Left lung (tissue), 10 donors: ENCODE measurements around the gene PHC2. TPM values are rescaled to one million over a fixed set of nuclear protein-coding genes. Genes with fewer than 3 reads are reported as not detected.

Experiments used
- ATAC-seq: fragments of 200-7000 bp; cut with Tn5 transposase; one replicate; pipeline ENCODE4 v1.9.1; 2020; ENCODE audit warnings: moderate library complexity
- DNase-seq, 4 donors: peaks; one replicate each; pipeline ENCODE4 v3.0.0-alpha.2; 2013 to 2020
- H3K27ac ChIP-seq, 2 donors: fragments of 200-600 bp; sonication (generic) in 1 of 2; one replicate each; pipeline versions ENCODE4 v1.5.0 to v1.8.0; 2020 to 2021
- H3K27me3 ChIP-seq, 2 donors: fragments of 200-600 bp; sonication (generic) in 1 of 2; one replicate each; pipeline versions ENCODE4 v1.5.0 to v1.8.0; 2020 to 2021
- H3K36me3 ChIP-seq, 2 donors: fragments of 200-600 bp; sonication (generic) in 1 of 2; one replicate each; pipeline versions ENCODE4 v1.5.0 to v1.8.0; 2020 to 2021
- H3K4me1 ChIP-seq, 2 donors: fragments of 200-600 bp; one replicate each; pipeline ENCODE4 v1.8.0; 2021
- H3K4me3 ChIP-seq, 2 donors: fragments of 200-600 bp; sonication (generic) in 1 of 2; one replicate each; pipeline versions ENCODE4 v1.5.0 to v1.8.0; 2020 to 2021; ENCODE audit warnings: mild to moderate bottlenecking in 1 of 2
- H3K9me3 ChIP-seq, 2 donors: fragments of 200-600 bp; sonication (generic) in 1 of 2; one replicate each; pipeline versions ENCODE4 v1.5.0 to v1.8.0; 2020 to 2021
- CTCF ChIP-seq, 2 donors: fragments of 200-600 bp; sonication (generic) in 1 of 2; IDR thresholded peaks; one replicate each; pipeline versions ENCODE4 v1.5.0 to v1.8.0; 2021; ENCODE audit warnings: antibody characterized with exemption in 2 of 2
- intact Hi-C, 2 donors: fragments of 100-400 bp; cut with DNase I; formaldehyde crosslinking; loops; one replicate each; pipeline versions ENCODE4 v1.11.2 to v1.14.2; 2022
- polyA plus RNA-seq, 6 donors: library from polyadenylated mRNA; unstranded; fragments of 120-200 nt; gene quantifications; one replicate each; pipeline ENCODE4 v1.2.1, GENCODE V29; 2013; ENCODE audit not compliant: insufficient read length in 6 of 6
- total RNA-seq, 2 donors: library from RNA; stranded (reverse); fragmentation: NEBNext Ultra II Directional; extraction: Animal tissue kit (Norgen Biotek cat#: 25700); gene quantifications; one replicate each; pipeline ENCODE4 v1.2.1, GENCODE V29; 2021
- donor health status: DM: no; HTN: yes; CAD: no.
- donor health status: DM: no; HTN: no; CAD: no.

The PHC2 gene
- total and polyA plus RNA-seq, 8 donors: 78.2 to 125 (median 83.0) TPM

DNA sequence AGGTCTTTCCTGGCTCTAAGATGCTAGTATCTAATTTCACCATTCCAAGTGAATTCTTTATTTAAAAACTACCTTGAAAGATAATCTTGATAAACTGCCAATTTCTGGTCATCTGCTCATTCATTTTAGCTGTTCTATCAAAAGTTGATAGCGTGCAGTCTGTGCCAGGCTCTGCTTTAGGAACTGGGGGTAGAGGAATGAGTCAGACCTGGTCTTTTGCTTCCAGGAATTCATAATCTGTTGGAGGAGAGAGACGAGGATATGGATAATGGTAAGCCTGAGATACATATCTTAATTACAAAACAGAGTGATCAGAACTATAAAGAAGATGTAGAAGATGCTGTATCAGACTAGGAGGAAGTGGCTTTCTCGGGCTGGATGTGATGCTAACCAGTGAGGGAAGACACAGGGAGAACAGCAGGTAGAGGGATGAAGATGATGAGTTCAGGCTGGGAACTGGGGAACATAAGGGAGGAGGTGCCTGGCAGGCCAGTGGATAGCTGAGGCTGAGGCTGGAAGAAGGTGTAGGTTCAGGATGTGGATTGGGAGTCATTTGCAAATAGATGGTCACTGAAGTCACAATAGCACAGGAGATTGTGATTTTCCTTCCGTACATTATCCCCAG, 12.3 kb upstream of the PHC2 start:
- H3K4me3 ChIP-seq: no peak overlapping the region
- DNase-seq (no peak), ATAC-seq (no peak)
- no peaks in the 10 kb centered on the region for H3K36me3 ChIP-seq
- H3K27ac ChIP-seq: no peak overlapping the region
- H3K27me3 ChIP-seq: no peaks in the 10 kb centered on the region
- H3K9me3 ChIP-seq: no peaks in the 10 kb centered on the region
- intact Hi-C loops: no loop called here
- TF ChIP-seq CTCF (IDR thresholded peaks at IDR 0.05): no peak
- H3K4me1 ChIP-seq: peaks cover 0 to 7% of the 10 kb centered on the region in 2 donors

DNA sequence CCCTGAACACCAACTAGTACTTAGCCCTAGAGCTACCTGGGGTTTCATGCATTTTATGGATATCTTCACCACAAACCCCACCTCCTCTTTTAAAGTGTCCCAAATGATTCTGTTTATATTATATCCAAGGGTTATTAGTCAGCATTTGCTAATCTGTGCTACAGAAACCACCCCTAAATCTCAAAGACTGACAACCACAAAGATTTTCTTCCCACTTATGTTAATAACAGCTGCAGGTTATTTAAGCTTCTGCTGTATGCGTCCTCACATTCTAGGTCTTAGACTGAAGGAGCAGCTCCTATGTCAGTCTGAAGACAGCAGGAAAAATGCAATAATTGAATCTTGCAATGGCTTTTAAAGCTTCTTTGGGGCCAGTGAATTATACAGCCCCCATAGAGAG, 11.2 kb upstream of the PHC2 start:
- Histone ChIP-seq H3K9me3 (no peaks in the 10 kb centered on the region), H3K4me1 (peaks cover 0 to 7% of the 10 kb centered on the region in 2 donors), H3K36me3 (no peaks in the 10 kb centered on the region), H3K4me3 (no peak overlapping the region), H3K27me3 (no peaks in the 10 kb centered on the region), H3K27ac (no peak overlapping the region)
- intact Hi-C loops: no loop called here
- no peak for TF ChIP-seq CTCF (IDR thresholded peaks at IDR 0.05)
- ATAC-seq (no peak), DNase-seq (no peak)

DNA sequence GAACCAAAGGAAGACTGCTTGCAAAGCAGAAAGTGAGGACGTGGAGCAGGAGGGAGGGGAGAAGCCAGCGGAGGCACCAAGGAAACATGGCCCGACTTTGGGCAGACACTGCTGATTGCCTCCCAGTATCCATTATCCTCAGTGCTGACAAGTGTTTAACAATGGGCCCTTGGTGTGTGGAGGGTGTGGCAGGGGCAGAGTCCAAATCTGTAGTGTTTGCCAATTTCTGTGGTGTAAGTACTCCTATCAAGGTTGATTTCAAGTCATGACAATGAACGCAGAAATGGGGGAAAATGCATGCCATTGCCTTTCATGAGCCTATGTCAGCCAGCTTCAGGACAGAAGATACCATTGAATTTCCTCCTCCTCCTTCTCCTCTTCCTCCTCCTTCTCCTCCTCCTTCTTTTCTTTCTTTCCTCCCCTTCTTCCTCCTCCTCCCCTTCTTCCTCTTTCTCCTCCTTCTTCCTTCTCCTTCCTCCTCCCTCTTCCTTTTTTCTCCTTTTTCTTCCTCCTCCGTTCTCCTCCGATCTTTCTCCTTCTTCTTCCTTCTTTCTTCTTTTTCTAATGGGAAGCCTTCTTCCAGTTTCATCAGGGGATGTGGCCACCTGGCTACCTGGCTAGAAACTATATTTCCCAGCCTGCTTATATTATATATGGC, 10.3 kb upstream of the PHC2 start:
- H3K9me3 ChIP-seq: no peaks in the 10 kb centered on the region
- ATAC-seq: no peak
- no peak overlapping the region for H3K4me3 ChIP-seq
- intact Hi-C loops: no loop called here
- no peak for TF ChIP-seq CTCF (IDR thresholded peaks at IDR 0.05)
- no peaks in the 10 kb centered on the region for H3K27me3 ChIP-seq
- no peak overlapping the region for H3K27ac ChIP-seq
- H3K4me1 ChIP-seq: peaks cover 0 to 7% of the 10 kb centered on the region in 2 donors
- no peak for DNase-seq
- no peaks in the 10 kb centered on the region for H3K36me3 ChIP-seq

GRCh38 chr1:33439662-33440061, 8.8 kb upstream of the PHC2 start:
- Histone ChIP-seq H3K27ac (no peak overlapping the region), H3K27me3 (no peaks in the 10 kb centered on the region), H3K9me3 (no peaks in the 10 kb centered on the region), H3K36me3 (no peaks in the 10 kb centered on the region), H3K4me1 (peaks cover 0 to 11% of the 10 kb centered on the region in 2 donors), H3K4me3 (no peak overlapping the region)
- intact Hi-C loops: no loop called here
- DNase-seq (no peak), ATAC-seq (no peak)
- TF ChIP-seq CTCF (IDR thresholded peaks at IDR 0.05): no peak

DNA sequence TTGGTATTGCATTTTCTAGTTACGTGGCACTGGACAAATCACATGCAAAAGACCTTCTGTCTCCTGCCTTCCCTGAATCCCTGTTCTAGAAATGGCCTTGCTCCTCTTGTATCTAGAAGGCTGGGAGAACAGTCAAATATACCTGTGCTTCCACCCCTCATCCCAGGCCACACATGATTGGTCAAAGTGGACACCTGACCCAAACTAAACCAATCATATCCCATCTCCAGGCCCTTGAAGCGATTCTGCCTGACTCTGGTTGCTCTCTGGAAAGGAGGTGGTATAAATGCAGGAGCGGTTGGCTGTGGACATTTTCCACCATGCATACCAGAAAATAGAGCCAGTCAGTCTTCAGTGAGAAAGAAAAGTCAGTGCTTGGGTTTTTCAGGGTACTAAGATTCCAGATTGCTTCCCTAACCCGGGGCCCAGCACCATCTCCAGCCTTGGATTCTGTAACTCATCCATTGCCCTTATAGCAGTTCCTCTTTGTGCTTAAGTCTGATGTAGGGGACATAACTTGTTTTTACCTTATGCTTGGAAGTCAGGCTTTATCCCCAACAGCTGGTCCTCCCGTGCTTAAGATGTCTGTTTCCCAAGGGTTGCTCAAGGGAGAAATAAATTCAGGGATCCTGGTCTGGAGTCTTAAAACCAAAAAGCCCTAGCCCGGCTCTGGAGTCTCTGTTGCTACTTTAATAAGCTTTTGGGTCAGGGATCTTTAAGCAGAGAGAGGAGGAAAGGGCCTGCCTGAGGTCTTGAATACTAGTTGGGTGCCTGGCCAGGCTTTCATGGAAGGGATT, 7.7 kb upstream of the PHC2 start:
- Histone ChIP-seq H3K36me3 (no peaks in the 10 kb centered on the region), H3K9me3 (no peaks in the 10 kb centered on the region), H3K27ac (no peak overlapping the region), H3K4me1 (peaks cover 0 to 19% of the 10 kb centered on the region in 2 donors), H3K27me3 (no peaks in the 10 kb centered on the region), H3K4me3 (no peak overlapping the region)
- ATAC-seq: no peak
- no peak for DNase-seq
- no peak for TF ChIP-seq CTCF (IDR thresholded peaks at IDR 0.05)
- intact Hi-C loops: no loop called here
